Tibial nerve (tissue), 4 donors: ENCODE data around the gene PLPPR3. TPM values are rescaled to one million over a fixed set of nuclear protein-coding genes. Genes with fewer than 3 reads are reported as not detected.
A peak's percentile ranks its signal among the peaks of the same experiment; 100 is the strongest.

ENCODE experiments used
- DNase-seq, 2 donors: peaks; one replicate each; pipeline ENCODE4 v3.0.0-alpha.2; 2019; ENCODE audit warnings: low spot score in 2 of 2
- H3K27ac ChIP-seq, 4 donors: fragments of 200-600 bp; sonication (generic) in 3 of 4; one replicate each; pipeline ENCODE4 v1.5.1; 2017 to 2019; ENCODE audit warnings: mild to moderate bottlenecking in 1 of 4
- H3K27me3 ChIP-seq, 2 donors: fragments of 200-600 bp; sonication (generic) in 1 of 2; one replicate each; pipeline versions ENCODE4 v1.5.1 to v1.6.0; 2017 to 2019
- H3K36me3 ChIP-seq, 3 donors: fragments of 200-600 bp; sonication (generic); one replicate each; pipeline ENCODE4 v1.5.1; 2018 to 2019
- H3K4me1 ChIP-seq, 4 donors: fragments of 200-600 bp; sonication (generic) in 3 of 4; one replicate each; pipeline ENCODE4 v1.5.1; 2017 to 2019
- H3K4me3 ChIP-seq, 4 donors: fragments of 200-600 bp; sonication (generic) in 3 of 4; one replicate each; pipeline ENCODE4 v1.5.1; 2017 to 2019; ENCODE audit warnings: mild to moderate bottlenecking in 1 of 4, moderate library complexity in 1 of 4
- H3K9me3 ChIP-seq, 4 donors: fragments of 200-600 bp; sonication (generic) in 3 of 4; one replicate each; pipeline ENCODE4 v1.5.1; 2017 to 2019
- EP300 ChIP-seq, 2 donors: sonication (generic); formaldehyde crosslinking; IDR thresholded peaks; one replicate each; pipeline ENCODE4 v1.6.1; 2017; ENCODE audit warnings: antibody characterized with exemption in 2 of 2, mild to moderate bottlenecking in 1 of 2
- POLR2A ChIP-seq, 2 donors: fragments of 450-650 bp; IDR thresholded peaks; one replicate each; pipeline ENCODE4 v1.6.1; 2017; ENCODE audit warnings: antibody characterized with exemption in 2 of 2, mild to moderate bottlenecking in 2 of 2, moderate library complexity in 2 of 2
- WGBS, 2 donors: methylation state at CpG; one replicate each; pipeline ENCODE4 v1.1.5; 2018; 5-methylcytosine and 5-hydroxymethylcytosine counted together
- total RNA-seq, 4 donors: library from RNA; depleted of rRNA; stranded (reverse); fragments of >200 nt; gene quantifications; one replicate each; pipeline ENCODE4 v1.1.0, GENCODE V29; 2016
- TF ChIP-seq, protein P1 (sequence below), 5 experiments: fragments of 200-600 bp in 3 of 5; fragments of 450-650 bp in 2 of 5; sonication (generic) in 3 of 5; IDR thresholded peaks; one replicate each; pipeline ENCODE4 v1.5.1; 2016 to 2019; ENCODE audit warnings: antibody characterized with exemption in 5 of 5, mild to moderate bottlenecking in 3 of 5, moderate library complexity in 2 of 5

Gene PLPPR3
- total RNA-seq, 4 donors from 2014 or later, result not detected

DNA sequence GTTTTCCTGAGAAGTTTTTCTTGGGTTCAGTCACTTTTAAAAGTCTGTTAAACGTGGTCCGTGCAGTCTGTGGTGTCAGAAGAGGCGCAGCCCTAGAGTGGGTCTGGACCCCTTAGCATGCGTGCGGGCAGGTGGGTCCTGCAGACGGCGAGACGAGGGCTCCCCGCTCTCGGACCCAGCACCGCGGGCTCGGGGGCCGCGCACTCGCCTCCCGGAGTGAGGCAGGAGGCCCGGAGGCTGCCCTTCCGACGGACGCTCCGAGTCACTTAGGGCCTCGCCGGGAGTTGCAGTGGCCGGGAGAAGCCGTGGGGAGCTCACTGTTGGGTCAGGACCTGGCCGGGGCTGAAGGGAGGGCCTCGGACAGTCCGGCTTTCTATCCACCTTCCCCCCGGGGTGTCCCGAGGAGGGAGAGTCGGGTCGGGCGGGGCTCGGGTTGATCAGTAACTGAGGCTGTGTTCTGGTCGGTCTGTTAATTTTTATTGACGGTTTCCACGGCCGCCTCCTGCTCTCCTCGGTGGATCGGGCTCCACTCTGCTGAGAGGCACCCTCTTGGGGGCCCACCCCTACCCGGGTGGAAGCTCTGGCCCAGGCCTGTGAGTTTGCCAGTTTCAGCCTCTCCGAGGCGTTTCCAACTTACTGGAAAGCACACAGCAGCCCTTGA lies 23.2 kb downstream of the PLPPR3 start:
- H3K9me3 ChIP-seq, result no peaks in the 10 kb centered on the region
- peaks cover 0 to 15% (median 0%) of the 10 kb centered on the region in 3 donors for H3K36me3 ChIP-seq
- no peak for DNase-seq
- peaks cover 9 to 70% (median 58%) of the 10 kb centered on the region in 4 donors for H3K4me1 ChIP-seq
- TF ChIP-seq EP300 (IDR thresholded peaks at IDR 0.05) (no peak), POLR2A (IDR thresholded peaks at IDR 0.05) (no peak)
- TF ChIP-seq, protein P1, sequence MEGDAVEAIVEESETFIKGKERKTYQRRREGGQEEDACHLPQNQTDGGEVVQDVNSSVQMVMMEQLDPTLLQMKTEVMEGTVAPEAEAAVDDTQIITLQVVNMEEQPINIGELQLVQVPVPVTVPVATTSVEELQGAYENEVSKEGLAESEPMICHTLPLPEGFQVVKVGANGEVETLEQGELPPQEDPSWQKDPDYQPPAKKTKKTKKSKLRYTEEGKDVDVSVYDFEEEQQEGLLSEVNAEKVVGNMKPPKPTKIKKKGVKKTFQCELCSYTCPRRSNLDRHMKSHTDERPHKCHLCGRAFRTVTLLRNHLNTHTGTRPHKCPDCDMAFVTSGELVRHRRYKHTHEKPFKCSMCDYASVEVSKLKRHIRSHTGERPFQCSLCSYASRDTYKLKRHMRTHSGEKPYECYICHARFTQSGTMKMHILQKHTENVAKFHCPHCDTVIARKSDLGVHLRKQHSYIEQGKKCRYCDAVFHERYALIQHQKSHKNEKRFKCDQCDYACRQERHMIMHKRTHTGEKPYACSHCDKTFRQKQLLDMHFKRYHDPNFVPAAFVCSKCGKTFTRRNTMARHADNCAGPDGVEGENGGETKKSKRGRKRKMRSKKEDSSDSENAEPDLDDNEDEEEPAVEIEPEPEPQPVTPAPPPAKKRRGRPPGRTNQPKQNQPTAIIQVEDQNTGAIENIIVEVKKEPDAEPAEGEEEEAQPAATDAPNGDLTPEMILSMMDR (IDR thresholded peaks at IDR 0.05), result no peak
- H3K4me3 ChIP-seq, result peak overlapping the region; percentile 91 to 96 (median 94)
- WGBS, 2 donors, result 1% methylated on average over 30 to 43 of the region's 44 CpGs
- H3K27me3 ChIP-seq, result no peaks in the 10 kb centered on the region
- H3K27ac ChIP-seq, result peak overlapping the region in 3 of 4 donors; percentile 95 to 100 (median 97)

GRCh38 chr19:797528-798414 lies 24.0 kb downstream of the PLPPR3 start:
- H3K4me1 ChIP-seq, result peaks cover 9 to 62% (median 52%) of the 10 kb centered on the region in 4 donors
- no peaks in the 10 kb centered on the region for H3K9me3 ChIP-seq
- peak overlapping the region; percentile 95 to 100 (median 98) for H3K27ac ChIP-seq
- no peak for TF ChIP-seq EP300 (IDR thresholded peaks at IDR 0.05)
- TF ChIP-seq, protein P1 (IDR thresholded peaks at IDR 0.05), result peak in 2 of 5 experiments; percentile 33 to 61
- H3K27me3 ChIP-seq, result no peaks in the 10 kb centered on the region
- peak overlapping the region; percentile 91 to 96 (median 94) for H3K4me3 ChIP-seq
- peaks cover 0 to 10% (median 0%) of the 10 kb centered on the region in 3 donors for H3K36me3 ChIP-seq
- WGBS, 2 donors, result 1% methylated on average over 55 to 57 of the region's 129 CpGs
- peak; percentile 69 to 80 for DNase-seq

DNA sequence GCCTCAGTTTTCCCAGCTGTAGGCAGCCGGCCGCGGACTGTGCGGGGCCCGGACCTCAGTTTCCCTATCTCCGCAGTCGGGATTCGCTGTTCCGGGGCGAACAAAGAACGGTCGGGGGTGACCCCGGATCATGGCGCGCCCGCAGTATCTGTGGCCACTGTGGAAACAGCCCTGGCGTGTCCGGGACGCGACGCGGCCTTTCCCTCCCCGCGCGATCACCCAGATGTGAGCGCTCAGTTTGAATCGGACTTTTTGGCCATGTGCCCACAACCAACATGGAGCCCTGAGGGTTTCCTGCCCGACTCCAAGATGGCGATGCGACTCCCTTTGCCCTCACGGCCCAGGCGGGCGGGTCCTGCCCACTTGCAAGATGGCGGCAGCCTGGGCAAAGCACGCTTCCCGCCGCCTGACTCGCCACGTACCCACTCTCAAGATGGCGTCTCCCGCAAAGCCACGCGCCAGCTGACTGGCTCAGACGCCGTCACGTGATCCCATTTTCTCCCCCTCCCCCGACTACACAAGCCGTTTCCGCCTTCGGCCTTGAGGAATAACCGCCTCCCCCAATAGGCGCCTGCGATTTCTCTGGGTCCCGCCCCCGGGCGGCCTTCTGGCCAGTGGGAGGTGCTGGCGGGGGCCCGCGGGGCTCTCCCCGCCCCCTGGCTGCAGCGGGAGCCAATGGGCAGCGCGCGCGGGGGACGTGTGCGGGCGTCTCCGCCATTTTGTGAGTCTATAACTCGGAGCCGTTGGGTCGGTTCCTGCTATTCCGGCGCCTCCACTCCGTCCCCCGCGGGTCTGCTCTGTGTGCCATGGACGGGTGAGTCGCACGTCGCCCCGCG lies 24.8 kb downstream of the PLPPR3 start, which contains the start of gene PTBP1:
Gene PTBP1, plus strand, starts transcription at position 761 of the 836 bp plus-strand sequence. Its CDS starts 46 bp downstream, at position 807.
- 1 to 2% methylated on average over 58 to 59 of the region's 83 CpGs for WGBS, 2 donors
- TF ChIP-seq EP300 (IDR thresholded peaks at IDR 0.05) (peak; percentile 76 to 90), POLR2A (IDR thresholded peaks at IDR 0.05) (peak; percentile 65 to 78)
- TF ChIP-seq, protein P1 (IDR thresholded peaks at IDR 0.05), result peak in 3 of 5 experiments; percentile 15 to 40 (median 17)
- Histone ChIP-seq H3K36me3 (peaks cover 0 to 10% (median 0%) of the 10 kb centered on the region in 3 donors), H3K4me1 (peaks cover 9 to 61% (median 43%) of the 10 kb centered on the region in 4 donors), H3K27me3 (no peaks in the 10 kb centered on the region), H3K9me3 (no peaks in the 10 kb centered on the region), H3K4me3 (peak within 1 kb of the TSS; percentile 91 to 96 (median 94)), H3K27ac (peak within 1 kb of the TSS; percentile 95 to 100 (median 98))
- DNase-seq, result peak; percentile 99

- Histone ChIP-seq H3K4me1 (peaks cover 3 to 60% (median 33%) of the 10 kb centered on the region in 4 donors), H3K27me3 (no peaks in the 10 kb centered on the region), H3K36me3 (peaks cover 0 to 10% (median 0%) of the 10 kb centered on the region in 3 donors), H3K27ac (peak overlapping the region; percentile 60 to 100 (median 90)), H3K4me3 (peak overlapping the region; percentile 51 to 95 (median 64)), H3K9me3 (no peaks in the 10 kb centered on the region)
- DNase-seq, result no peak
- no peak for TF ChIP-seq EP300 (IDR thresholded peaks at IDR 0.05)
- TF ChIP-seq, protein P1 (IDR thresholded peaks at IDR 0.05), result no peak
- no peak for TF ChIP-seq POLR2A (IDR thresholded peaks at IDR 0.05)
- 82 to 84% methylated on average over 27 to 32 of the region's 39 CpGs for WGBS, 2 donors
Observed at GRCh38 chr19:795691-796581, 25.8 kb downstream of the PLPPR3 start.
